DMS 273 treated with DMSO at 0.1 percent for 48 hours (cell line): Measurements from ENCODE around the gene RNF207.

Experiments
- DNase-seq: peaks from one replicate; lab custom pipeline; 2025; lab: John Stamatoyannopoulos, UW

Gene RNF207

GRCh38 chr1:6174621-6175410 lies 31.1 kb upstream of the RNF207 start:
- no peak for DNase-seq

- DNase-seq: no peak
Measured at GRCh38 chr1:6175411-6175828, 30.5 kb upstream of the RNF207 start.

GRCh38 chr1:6176779-6177178 lies 29.1 kb upstream of the RNF207 start:
- DNase-seq: no peak

DNA sequence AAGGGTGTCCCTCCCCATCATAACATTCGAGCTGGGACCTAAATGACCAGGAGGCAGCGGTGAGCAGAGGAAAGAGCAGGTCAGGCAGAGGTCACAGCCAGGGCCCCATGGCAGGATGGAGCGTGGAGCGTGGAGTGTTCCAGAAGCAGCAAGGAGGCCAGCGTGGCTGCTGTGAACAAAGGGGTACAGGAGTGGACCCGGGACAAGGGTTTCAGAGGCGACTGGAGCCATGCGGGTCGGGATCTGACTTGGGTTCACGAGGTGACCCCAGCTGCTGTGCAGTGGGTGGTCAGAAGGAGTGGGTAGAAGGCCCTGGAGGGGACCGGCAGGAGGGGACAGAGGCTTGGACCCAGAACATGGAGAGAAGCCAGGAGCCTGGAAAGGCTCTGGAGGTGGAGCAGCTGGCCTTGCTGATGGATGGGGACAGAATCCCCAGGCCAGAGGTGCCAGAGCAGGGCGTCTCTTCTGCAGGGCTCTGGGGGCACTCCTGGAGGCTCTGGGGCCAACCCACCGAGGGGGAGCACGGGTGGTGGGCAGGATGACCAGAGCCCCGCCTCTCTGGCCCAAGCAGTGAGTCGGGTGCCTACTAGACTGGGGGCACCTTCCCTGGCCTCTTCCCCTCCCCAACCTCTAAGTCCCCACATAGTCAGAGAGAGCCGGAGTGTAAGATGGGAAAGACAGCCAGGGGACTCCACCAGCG lies 28.1 kb upstream of the RNF207 start:
- DNase-seq: no peak

GRCh38 chr1:6178751-6179563 lies 27.0 kb upstream of the RNF207 start:
- no peak for DNase-seq

GRCh38 chr1:6179564-6180175 lies 26.2 kb upstream of the RNF207 start:
- no peak for DNase-seq

DNA sequence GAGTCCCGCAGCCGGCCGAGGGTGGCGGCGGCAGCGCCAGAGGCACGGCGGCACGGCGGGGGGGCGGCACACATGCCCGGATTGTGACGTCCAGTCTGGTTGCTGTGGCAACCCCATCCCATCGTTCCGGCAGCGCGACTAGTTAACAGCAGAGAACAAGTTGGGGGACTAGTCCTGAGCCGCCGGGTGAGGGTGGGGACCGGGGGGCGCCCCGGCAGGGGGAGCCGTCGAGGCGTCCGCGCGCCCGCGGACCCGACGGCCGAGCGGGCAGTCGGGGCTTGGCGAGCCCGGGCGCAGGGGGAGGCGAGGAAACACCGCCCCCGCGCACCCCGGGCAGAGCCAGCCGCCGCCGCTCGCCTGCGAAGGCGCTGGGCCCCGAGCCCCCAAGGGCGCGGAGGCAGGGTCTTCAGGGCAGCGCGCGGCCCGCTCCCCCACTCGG lies 25.6 kb upstream of the RNF207 start, which contains the start of gene CHD5:
Gene CHD5 (minus strand): TSS at position 54 of the 439 bp plus-strand sequence. CDS start 298 bp downstream, outside the sequence.
- no peak for DNase-seq

GRCh38 chr1:6180707-6181311 lies 25.1 kb upstream of the RNF207 start:
- no peak for DNase-seq

DNA sequence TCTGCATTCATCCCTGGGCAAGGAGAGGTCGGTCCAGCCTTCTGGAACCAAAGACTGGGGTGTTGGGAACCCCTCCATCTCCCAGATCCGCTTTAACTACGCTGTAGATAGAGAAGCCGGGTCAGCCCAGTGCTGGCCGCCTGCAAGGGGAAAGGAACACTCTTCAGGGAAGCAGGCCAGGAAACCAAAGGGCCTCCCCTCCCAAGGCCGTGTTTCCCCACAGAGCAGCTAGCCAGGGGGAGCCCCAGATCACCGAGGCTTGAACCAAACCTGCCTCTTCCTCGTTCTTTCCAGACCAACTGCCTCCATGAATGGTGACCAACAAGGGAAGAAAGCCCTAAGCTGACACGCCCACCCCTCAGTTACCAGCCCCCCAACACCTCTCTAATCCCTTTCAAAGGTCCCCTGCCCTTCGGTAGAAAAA lies 24.6 kb upstream of the RNF207 start:
- no peak for DNase-seq

GRCh38 chr1:6183520-6183989 lies 22.4 kb upstream of the RNF207 start:
- DNase-seq: no peak

DNA sequence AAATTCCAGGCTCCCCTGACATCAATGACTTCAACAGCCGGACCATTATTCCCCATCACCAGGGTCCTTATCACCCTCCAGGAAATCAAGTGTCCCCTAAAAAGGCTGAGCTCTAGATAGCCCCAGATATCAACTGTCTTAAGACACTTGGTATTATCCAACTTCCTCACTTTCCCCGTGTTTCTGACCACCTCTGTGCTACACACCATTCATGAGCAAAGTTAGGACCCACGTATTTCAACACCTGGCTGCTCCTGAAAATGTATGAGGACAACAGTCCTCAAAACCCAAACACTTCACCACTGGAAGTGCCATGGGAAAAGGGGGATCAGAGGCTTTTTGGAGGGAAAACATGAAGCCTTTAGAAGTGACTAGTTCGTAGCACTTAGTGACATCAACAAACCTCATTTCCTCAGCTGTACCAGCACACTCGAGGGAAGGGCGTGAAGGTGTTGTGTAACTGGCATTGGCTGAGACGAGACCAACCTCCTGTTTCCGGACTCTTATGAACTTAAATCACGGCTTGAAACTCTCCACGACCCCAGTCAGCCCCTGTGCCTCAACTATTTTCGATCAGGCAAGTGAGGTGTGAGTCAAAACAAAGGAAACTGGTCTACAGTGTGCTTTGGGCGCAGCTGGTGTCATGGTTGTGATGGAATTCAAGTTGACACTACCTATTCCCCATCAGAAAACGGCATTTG lies 21.7 kb upstream of the RNF207 start:
- no peak for DNase-seq

GRCh38 chr1:6185151-6185550 lies 20.8 kb upstream of the RNF207 start:
- DNase-seq: no peak

DNA sequence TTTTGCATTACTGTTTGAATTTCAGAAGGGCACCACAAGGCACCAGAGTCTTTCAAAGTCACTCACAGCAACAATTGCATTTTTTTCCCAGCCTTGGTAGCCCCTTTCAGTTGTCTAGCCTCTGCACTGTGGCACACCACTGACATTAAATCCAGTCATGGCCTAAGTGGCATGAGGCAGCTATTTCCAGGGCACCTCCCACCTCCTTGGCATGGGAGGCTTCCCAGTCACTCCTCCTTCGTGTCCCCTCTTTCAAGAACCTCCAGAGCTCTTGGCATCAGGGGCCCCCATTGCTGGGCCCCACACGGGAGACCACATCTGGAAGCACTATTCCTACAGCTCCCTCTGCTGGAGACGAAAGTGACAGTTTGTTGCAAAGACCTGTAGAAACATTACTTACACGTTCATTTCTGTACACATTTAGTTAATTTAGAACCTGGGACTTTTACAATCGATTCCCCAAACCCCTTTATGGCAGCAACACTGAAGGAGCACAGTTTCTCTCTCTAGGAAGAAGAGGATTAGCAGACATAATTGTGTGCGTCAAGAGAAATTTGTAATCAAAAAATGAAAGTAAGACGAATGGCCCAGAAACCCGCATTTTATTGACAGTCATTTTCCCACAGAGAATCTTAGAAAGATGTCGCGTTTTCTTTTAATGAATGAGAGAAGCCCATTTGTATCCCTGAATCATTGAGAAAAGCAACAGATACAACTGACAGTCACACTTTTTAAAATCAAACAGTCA lies 20.1 kb upstream of the RNF207 start:
- DNase-seq: no peak

- DNase-seq: no peak
Measured at GRCh38 chr1:6188466-6188865, 17.5 kb upstream of the RNF207 start.

GRCh38 chr1:6191968-6192367 lies 14.0 kb upstream of the RNF207 start:
- DNase-seq: no peak

DNA sequence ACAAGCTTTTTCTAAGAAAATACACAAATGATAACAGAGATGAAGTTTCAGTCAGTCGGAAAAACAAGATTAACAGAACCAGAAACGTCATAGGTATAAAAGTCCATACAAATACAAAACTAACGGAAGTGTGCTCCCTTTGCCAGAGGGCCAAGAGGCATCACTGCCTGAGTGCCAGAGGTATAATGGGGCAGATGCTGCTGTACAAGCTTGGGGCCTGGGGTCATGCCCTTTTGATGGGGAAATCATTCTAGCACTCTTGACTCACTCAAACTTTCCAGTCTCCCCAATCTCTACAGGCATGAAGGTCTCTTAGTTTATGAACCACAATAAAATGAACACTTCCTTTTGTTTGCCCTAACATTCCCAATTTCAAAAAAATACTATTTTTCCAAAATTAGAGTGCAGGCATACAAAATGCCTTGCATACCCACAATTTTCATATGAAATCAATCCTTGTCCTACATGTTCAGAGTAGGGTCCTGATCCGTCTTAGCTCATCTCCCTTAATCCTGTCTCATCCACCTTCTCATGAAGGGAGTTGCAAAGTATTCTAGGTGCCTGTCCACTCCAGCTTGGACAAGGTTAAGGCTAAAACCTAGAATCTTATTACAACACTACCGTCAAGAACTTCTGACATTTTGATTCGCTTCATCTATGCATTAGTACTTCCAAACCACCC lies 8.0 kb upstream of the RNF207 start:
- DNase-seq: no peak

DNA sequence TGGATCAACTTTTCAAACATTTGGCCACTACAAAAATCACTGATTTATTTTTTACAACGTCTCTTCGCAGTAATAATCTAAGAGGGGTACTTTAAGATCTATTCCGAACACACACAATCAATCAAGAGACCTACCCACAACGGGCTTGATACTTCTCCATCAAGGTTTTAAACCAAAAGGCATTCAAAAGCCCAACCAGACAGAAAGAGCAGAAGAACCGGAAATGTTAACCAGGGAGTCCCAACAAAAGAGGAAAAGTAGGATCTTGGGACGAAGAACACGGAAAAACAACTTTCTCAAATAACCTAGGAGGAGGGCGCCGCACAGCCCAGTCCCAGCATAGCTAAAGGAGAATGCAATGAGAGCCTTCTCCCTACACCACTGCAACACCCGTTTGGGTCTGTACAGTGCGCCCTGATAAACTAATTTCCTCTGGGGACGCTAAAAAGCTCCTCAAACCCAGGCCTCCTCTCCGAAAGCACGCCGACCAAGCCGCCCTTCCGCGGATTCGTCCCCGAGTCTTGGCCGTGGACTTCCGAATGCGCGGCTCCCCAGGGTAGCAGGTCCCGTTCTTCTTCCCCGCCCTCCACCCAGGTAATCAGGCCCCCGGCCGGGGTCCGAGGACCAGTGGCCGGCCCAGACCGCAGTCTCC lies 7.1 kb upstream of the RNF207 start:
- DNase-seq: no peak

DNA sequence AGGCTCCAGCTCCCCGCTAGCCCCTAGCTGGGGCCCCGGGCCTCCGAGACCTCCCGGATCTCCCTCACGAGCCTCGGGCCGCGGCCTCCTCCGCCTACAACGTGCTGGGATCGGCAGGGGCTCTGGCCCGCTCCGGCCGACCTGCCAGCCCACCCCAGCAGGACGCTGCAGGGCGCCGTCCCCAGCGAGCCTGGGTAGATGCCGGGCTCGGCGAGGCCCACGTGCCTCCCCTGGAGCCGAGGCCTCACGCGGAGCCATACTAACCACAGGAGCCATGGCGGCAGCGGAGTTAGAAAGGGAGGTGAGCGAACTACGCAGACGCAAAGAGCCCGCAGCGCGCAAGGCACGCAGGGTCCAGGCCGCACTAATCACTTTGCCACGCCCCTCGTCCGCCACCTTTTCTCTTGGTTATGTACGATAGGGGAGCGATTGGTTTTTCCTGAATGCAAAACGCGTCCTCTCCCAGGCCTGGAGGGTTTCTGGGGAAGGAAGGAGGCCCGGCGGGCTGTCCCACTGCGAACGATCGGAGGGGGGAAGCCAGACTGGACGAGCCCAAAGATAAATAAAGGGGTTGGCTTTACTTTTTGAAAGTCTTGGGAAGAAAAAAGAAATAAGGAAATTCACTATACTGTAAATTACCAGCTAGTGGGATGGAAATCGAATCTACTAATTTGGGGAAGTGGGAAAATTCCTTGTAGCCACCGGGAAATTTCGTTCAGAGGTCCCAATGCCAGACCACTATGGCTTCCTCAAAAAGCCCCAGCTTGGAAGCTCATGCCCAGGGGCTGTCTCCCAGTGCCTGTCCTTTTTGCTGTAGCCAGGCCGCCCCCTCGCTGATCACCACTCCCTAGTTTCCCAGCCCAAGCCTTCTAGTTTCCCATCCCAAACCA lies 6.4 kb upstream of the RNF207 start, which contains the start of gene RPL22:
Gene RPL22 (minus strand): TSS at position 298 of the 890 bp plus-strand sequence. CDS start 22 bp downstream, at position 276.
- DNase-seq: peak; percentile 98
